Measurements from ENCODE around the gene COQ2. TPM values are rescaled to one million over a fixed set of nuclear protein-coding genes. Genes with fewer than 3 reads are reported as not detected.
"Not testable (repeated sequence)": the region's sequence is repeated elsewhere in the genome, so short reads cannot be mapped to it uniquely, and the experiment has no call there.

Gene COQ2
- total RNA-seq, 6 experiments from 2014 or later, result 6.9 to 15.5 (median 10.6) TPM

- Histone ChIP-seq H3K36me3 (no peaks in the 10 kb centered on the region), H3K4me1 (no peaks in the 10 kb centered on the region), H3K4me3 (no peak overlapping the region), H3K27me3 (no peaks in the 10 kb centered on the region), H3K27ac (no peak overlapping the region), H3K9me3 (no peaks in the 10 kb centered on the region)
- intact Hi-C loops (cut with DNase I), result no loop called here
- DNase-seq (no peak), ATAC-seq (no peak)
- WGBS (ENCODE audit: insufficient coverage, low coverage, low lambda C conversion rate, missing lambda C conversion rate), result 68% methylated on average over 5 of the region's 7 CpGs
- no peak for TF ChIP-seq CTCF (IDR thresholded peaks at IDR 0.05)
- TF ChIP-seq POLR2A (IDR thresholded peaks at IDR 0.05), result no peak
Measured at GRCh38 chr4:83307920-83308319, 23.3 kb upstream of the COQ2 start.

- ATAC-seq (no peak), DNase-seq (no peak)
- no peak overlapping the region for H3K27ac ChIP-seq
- no peaks in the 10 kb centered on the region for H3K27me3 ChIP-seq
- H3K36me3 ChIP-seq, result no peaks in the 10 kb centered on the region
- TF ChIP-seq POLR2A (IDR thresholded peaks at IDR 0.05) (no peak), CTCF (IDR thresholded peaks at IDR 0.05) (no peak)
- H3K4me3 ChIP-seq, result no peak overlapping the region
- no peaks in the 10 kb centered on the region for H3K9me3 ChIP-seq
- no peaks in the 10 kb centered on the region for H3K4me1 ChIP-seq
- 80% methylated on average over 2 of the region's 2 CpGs for WGBS (ENCODE audit: insufficient coverage, low coverage, low lambda C conversion rate, missing lambda C conversion rate)
- intact Hi-C loops (cut with DNase I), result no loop called here
Measured at GRCh38 chr4:83305187-83305586, 20.6 kb upstream of the COQ2 start.

GRCh38 chr4:83297548-83298260 is 13.1 kb upstream of the COQ2 start:
- Histone ChIP-seq H3K27me3 (no peaks in the 10 kb centered on the region), H3K4me3 (no peak overlapping the region), H3K4me1 (no peaks in the 10 kb centered on the region), H3K27ac (no peak overlapping the region), H3K36me3 (no peaks in the 10 kb centered on the region), H3K9me3 (no peaks in the 10 kb centered on the region)
- 45% methylated on average over 3 of the region's 3 CpGs for WGBS (ENCODE audit: insufficient coverage, low coverage, low lambda C conversion rate, missing lambda C conversion rate)
- TF ChIP-seq POLR2A (IDR thresholded peaks at IDR 0.05), result no peak
- TF ChIP-seq CTCF (IDR thresholded peaks at IDR 0.05), result no peak
- intact Hi-C loops (cut with DNase I), result no loop called here
- ATAC-seq (no peak), DNase-seq (no peak)

- no peak overlapping the region for H3K27ac ChIP-seq
- H3K4me1 ChIP-seq, result no peaks in the 10 kb centered on the region
- TF ChIP-seq POLR2A (IDR thresholded peaks at IDR 0.05), result no peak
- no peak for TF ChIP-seq CTCF (IDR thresholded peaks at IDR 0.05)
- intact Hi-C loops (cut with DNase I), result no loop called here
- ATAC-seq (no peak), DNase-seq (no peak)
- no peak overlapping the region for H3K4me3 ChIP-seq
- H3K36me3 ChIP-seq, result no peaks in the 10 kb centered on the region
- 75% methylated on average over 8 of the region's 8 CpGs for WGBS (ENCODE audit: insufficient coverage, low coverage, low lambda C conversion rate, missing lambda C conversion rate)
- no peaks in the 10 kb centered on the region for H3K27me3 ChIP-seq
- no peaks in the 10 kb centered on the region for H3K9me3 ChIP-seq
Measured at GRCh38 chr4:83293305-83294046, 8.9 kb upstream of the COQ2 start.

- ATAC-seq; H3K27ac ChIP-seq; DNase-seq; H3K4me1 ChIP-seq; H3K27me3 ChIP-seq; intact Hi-C loops (cut with DNase I); H3K9me3 ChIP-seq; H3K4me3 ChIP-seq; H3K36me3 ChIP-seq: not testable (repeated sequence)
- WGBS (ENCODE audit: insufficient coverage, low coverage, low lambda C conversion rate, missing lambda C conversion rate), result 71% methylated on average over 3 of the region's 3 CpGs
Measured at GRCh38 chr4:83290059-83290774, 5.6 kb upstream of the COQ2 start.

- H3K27me3 ChIP-seq; ATAC-seq; H3K4me3 ChIP-seq; DNase-seq; H3K36me3 ChIP-seq; intact Hi-C loops (cut with DNase I); H3K9me3 ChIP-seq; H3K4me1 ChIP-seq; H3K27ac ChIP-seq: not testable (repeated sequence)
- 31% methylated on average over 1 of the region's 1 CpG for WGBS (ENCODE audit: insufficient coverage, low coverage, low lambda C conversion rate, missing lambda C conversion rate)
Measured at GRCh38 chr4:83288381-83288780, 3.8 kb upstream of the COQ2 start.
